Stimulated activated naive CD8-positive, alpha-beta T cell treated with anti-CD3 and anti-CD28 coated beads, Interleukin-15, Interleukin-2, amounts not matched to agents 100 U/mL and 50 U/mL, for 24 hours (primary cell): Measurements from ENCODE around the gene TPM1.

Experiments used
- ATAC-seq: fragments of 150-1000 bp; cut with Tn5 transposase; one replicate; pipeline ENCODE4 v1.10.0; 2021
- DNase-seq: peaks from one replicate; pipeline ENCODE4 v3.0.0; 2021

Gene TPM1

GRCh38 chr15:63056829-63057228 lies 14.3 kb downstream of the TPM1 start:
- ATAC-seq (no peak), DNase-seq (no peak)

GRCh38 chr15:63057468-63058345 lies 15.2 kb downstream of the TPM1 start:
- no peak for DNase-seq
- no peak for ATAC-seq

- ATAC-seq = no peak
Observed at GRCh38 chr15:63059075-63059474, 16.5 kb downstream of the TPM1 start.

GRCh38 chr15:63059573-63060216 lies 17.1 kb downstream of the TPM1 start:
- ATAC-seq = no peak
- DNase-seq = no peak

More at GRCh38 chr15:63059075-63059474, 16.5 kb downstream of the TPM1 start:
- DNase-seq = no peak

GRCh38 chr15:63060699-63061098 lies 18.2 kb downstream of the TPM1 start:
- ATAC-seq = no peak
- no peak for DNase-seq

GRCh38 chr15:63061975-63062374 lies 19.4 kb downstream of the TPM1 start:
- no peak for DNase-seq
- ATAC-seq = no peak

- no peak for ATAC-seq
- no peak for DNase-seq
Observed at GRCh38 chr15:63063164-63063756, 20.7 kb downstream of the TPM1 start.

- ATAC-seq (no peak), DNase-seq (no peak)
Observed at GRCh38 chr15:63063877-63064409, 21.4 kb downstream of the TPM1 start.

GRCh38 chr15:63065262-63066221 lies 23.0 kb downstream of the TPM1 start:
- no peak for ATAC-seq
- DNase-seq = no peak

GRCh38 chr15:63066272-63066671 lies 23.7 kb downstream of the TPM1 start:
- no peak for DNase-seq
- no peak for ATAC-seq

GRCh38 chr15:63067306-63067705 lies 24.8 kb downstream of the TPM1 start:
- DNase-seq (no peak), ATAC-seq (no peak)

- no peak for ATAC-seq
Observed at GRCh38 chr15:63067976-63068743, 25.6 kb downstream of the TPM1 start.

GRCh38 chr15:63069616-63070090 lies 27.1 kb downstream of the TPM1 start:
- ATAC-seq (no peak), DNase-seq (no peak)

More at GRCh38 chr15:63067976-63068743, 25.6 kb downstream of the TPM1 start:
- no peak for DNase-seq

GRCh38 chr15:63070681-63071129 lies 28.2 kb downstream of the TPM1 start:
- DNase-seq (no peak), ATAC-seq (no peak)

GRCh38 chr15:63071288-63071909 lies 28.9 kb downstream of the TPM1 start:
- no peak for DNase-seq
- no peak for ATAC-seq

GRCh38 chr15:63072023-63072650 lies 29.6 kb downstream of the TPM1 start:
- DNase-seq (no peak), ATAC-seq (no peak)

GRCh38 chr15:63072809-63073277 lies 30.3 kb downstream of the TPM1 start:
- no peak for ATAC-seq
- no peak for DNase-seq

GRCh38 chr15:63073497-63074172 lies 31.1 kb downstream of the TPM1 start:
- ATAC-seq (no peak), DNase-seq (no peak)
